ENCODE measurements around the gene TNRC6A.

Gene TNRC6A

GRCh38 chr16:24875466-24875865 is 146.0 kb downstream of the TNRC6A start:
- no peak overlapping the region for H3K4me3 ChIP-seq (ENCODE audit: low read length, poor library complexity, severe bottlenecking)
- no peaks in the 10 kb centered on the region for H3K4me1 ChIP-seq (ENCODE audit: insufficient read depth, low read length, poor library complexity, severe bottlenecking)
- H3F3A ChIP-seq (ENCODE audit: low read depth) = no peaks in the 10 kb centered on the region
- no peak for TF ChIP-seq EZH2phosphoT487 (IDR thresholded peaks at IDR 0.05; ENCODE audit: borderline replicate concordance)
- TF ChIP-seq, protein P1, sequence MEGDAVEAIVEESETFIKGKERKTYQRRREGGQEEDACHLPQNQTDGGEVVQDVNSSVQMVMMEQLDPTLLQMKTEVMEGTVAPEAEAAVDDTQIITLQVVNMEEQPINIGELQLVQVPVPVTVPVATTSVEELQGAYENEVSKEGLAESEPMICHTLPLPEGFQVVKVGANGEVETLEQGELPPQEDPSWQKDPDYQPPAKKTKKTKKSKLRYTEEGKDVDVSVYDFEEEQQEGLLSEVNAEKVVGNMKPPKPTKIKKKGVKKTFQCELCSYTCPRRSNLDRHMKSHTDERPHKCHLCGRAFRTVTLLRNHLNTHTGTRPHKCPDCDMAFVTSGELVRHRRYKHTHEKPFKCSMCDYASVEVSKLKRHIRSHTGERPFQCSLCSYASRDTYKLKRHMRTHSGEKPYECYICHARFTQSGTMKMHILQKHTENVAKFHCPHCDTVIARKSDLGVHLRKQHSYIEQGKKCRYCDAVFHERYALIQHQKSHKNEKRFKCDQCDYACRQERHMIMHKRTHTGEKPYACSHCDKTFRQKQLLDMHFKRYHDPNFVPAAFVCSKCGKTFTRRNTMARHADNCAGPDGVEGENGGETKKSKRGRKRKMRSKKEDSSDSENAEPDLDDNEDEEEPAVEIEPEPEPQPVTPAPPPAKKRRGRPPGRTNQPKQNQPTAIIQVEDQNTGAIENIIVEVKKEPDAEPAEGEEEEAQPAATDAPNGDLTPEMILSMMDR (conservative IDR thresholded peaks at IDR 0.05; ENCODE audit: low read length) = no peak
- H3K9ac ChIP-seq (ENCODE audit: low read depth, low read length, poor library complexity, severe bottlenecking) = no peak overlapping the region
- no peaks in the 10 kb centered on the region for H3K79me2 ChIP-seq (ENCODE audit: insufficient read depth, low read length)
- no peaks in the 10 kb centered on the region for H3K36me3 ChIP-seq (ENCODE audit: insufficient read depth, low read length)
- no peak overlapping the region for H2AFZ ChIP-seq (ENCODE audit: low read length)
- H3K9me3 ChIP-seq (ENCODE audit: insufficient read depth, low read depth, low read length) = no peaks in the 10 kb centered on the region; the same call in 1 of the 2 replicates
- no peak overlapping the region for H3K4me2 ChIP-seq (ENCODE audit: low read depth, low read length, poor library complexity, severe bottlenecking)
- no peaks in the 10 kb centered on the region for H3K9me2 ChIP-seq (replicated peaks; ENCODE audit: low read depth, low read length)
- H3K27me3 ChIP-seq (ENCODE audit: insufficient read depth, low read length, poor library complexity, severe bottlenecking) = no peaks in the 10 kb centered on the region
- H4K20me1 ChIP-seq (ENCODE audit: insufficient read depth, low read length, poor library complexity, severe bottlenecking) = no peaks in the 10 kb centered on the region
